K562 (cell line): ENCODE measurements around the gene PTPN20. TPM values are rescaled to one million over a fixed set of nuclear protein-coding genes. Genes with fewer than 3 reads are reported as not detected.
"Not testable (repeated sequence)": the region's sequence is repeated elsewhere in the genome, so short reads cannot be mapped to it uniquely, and the experiment has no call there.

Experiments
- ATAC-seq: fragments of 200-7000 bp; cut with Tn5 transposase; 3 replicates; pipeline ENCODE4 v1.9.1; 2020; ENCODE audit warnings: moderate library complexity
- BruUV-seq: library from RNA; stranded (reverse); fragments of 400-500 nt; replicated peaks from 2 replicates; lab custom pipeline; 2021; lab: Mats Ljungman, UMichigan
- CTCF ChIA-PET: fragments of 300-600 bp; formaldehyde crosslinking; extraction: SDS; loops from one replicate; lab custom pipeline; 2021; ENCODE audit warnings: low intra/inter-chr PET ratio; lab: Yijun Ruan, JAX
- POLR2A ChIA-PET: fragments of 300-600, 350-650 bp; sonication (Branson Sonifier 250); formaldehyde crosslinking; extraction: SDS; loops from one replicate; lab custom pipeline; 2021; ENCODE audit warnings: antibody characterized with exemption, inconsistent platforms; lab: Yijun Ruan, JAX
- DNase-seq, 4 experiments: peaks; one replicate each; pipeline versions ENCODE4 v3.0.0 to v3.0.0-alpha.2; 2011 to 2018; ENCODE audit warnings: low spot score in 3 of 4, mixed read lengths in 3 of 4; ENCODE audit errors: extremely low read depth in 1 of 4
- FAIRE-seq: peaks from 2 replicates; lab custom pipeline; 2011; peaks lifted over from hg19 to GRCh38; lab: Jason Lieb, UNC
- H2AFZ ChIP-seq: 2 replicates; pipeline ENCODE4 v1.6.0; 2011; ENCODE audit warnings: low read depth, low read length, control low read depth, inconsistent platforms
- H3K27ac ChIP-seq: fragments of 200-600 bp; 3 replicates; pipeline ENCODE4 v1.8.0; 2011; ENCODE audit warnings: low read depth, mild to moderate bottlenecking, control low read depth, inconsistent platforms, low read length, moderate library complexity, mixed read lengths; ENCODE audit errors: extremely low read depth
- H3K27me3 ChIP-seq, 2 experiments: fragments of 300-600 bp in 1 of 2; 2 replicates in 1 of 2; 3 replicates in 1 of 2; pipeline versions ENCODE4 v1.6.0 to v1.8.0; 2011; ENCODE audit warnings: inconsistent platforms in 2 of 2, low read length in 2 of 2, mild to moderate bottlenecking in 1 of 2, mixed read lengths in 1 of 2, moderate library complexity in 1 of 2; ENCODE audit not compliant: control insufficient read depth in 2 of 2, insufficient read depth in 2 of 2
- H3K36me3 ChIP-seq: fragments of 300-600 bp; 3 replicates; pipeline ENCODE4 v1.8.0; 2011; ENCODE audit warnings: mild to moderate bottlenecking, low read length, inconsistent platforms; ENCODE audit not compliant: control insufficient read depth, insufficient read depth
- H3K4me1 ChIP-seq, 2 experiments: fragments of 200-600 bp in 1 of 2; replicated peaks in 1 of 2; 2 replicates in 1 of 2; 3 replicates in 1 of 2; pipeline versions ENCODE4 v1.5.1 to v1.8.0; 2011; ENCODE audit warnings: inconsistent platforms in 2 of 2, low read length in 2 of 2, mild to moderate bottlenecking in 1 of 2, mixed read lengths in 1 of 2, moderate library complexity in 1 of 2; ENCODE audit not compliant: control insufficient read depth in 2 of 2, insufficient read depth in 2 of 2
- H3K4me2 ChIP-seq: 2 replicates; pipeline ENCODE4 v1.6.1; 2011; ENCODE audit warnings: low read length, control low read depth, inconsistent platforms, mixed read lengths; ENCODE audit not compliant: insufficient read depth
- H3K4me3 ChIP-seq: fragments of 200-600 bp; sonication (generic), shearing (Covaris generic); 2 replicates; pipeline ENCODE4 v1.5.1; 2016; ENCODE audit warnings: control low read depth, inconsistent platforms
- H3K79me2 ChIP-seq: fragments of 200-600 bp; 3 replicates; pipeline ENCODE4 v1.8.0; 2011; ENCODE audit warnings: low read length, inconsistent platforms; ENCODE audit not compliant: control insufficient read depth, insufficient read depth
- H3K9ac ChIP-seq, 2 experiments: 2 replicates each; pipeline versions ENCODE4 v1.6.0 to v1.6.1; 2011; ENCODE audit warnings: low read depth in 2 of 2, low read length in 2 of 2, control low read depth in 1 of 2, inconsistent platforms in 1 of 2, mild to moderate bottlenecking in 1 of 2, mixed read lengths in 1 of 2; ENCODE audit not compliant: insufficient read depth in 1 of 2
- H3K9me1 ChIP-seq: one replicate; pipeline ENCODE4 v1.6.0; 2011; ENCODE audit warnings: inconsistent platforms, mild to moderate bottlenecking, low read length, moderate library complexity; ENCODE audit not compliant: control insufficient read depth, insufficient read depth
- H3K9me3 ChIP-seq: replicated peaks from 2 replicates; pipeline ENCODE4 v1.5.1; 2011; ENCODE audit warnings: low read depth, low read length, inconsistent platforms; ENCODE audit not compliant: control insufficient read depth, insufficient read depth
- H4K20me1 ChIP-seq: replicated peaks from 2 replicates; pipeline ENCODE4 v1.6.1; 2011; ENCODE audit warnings: low read length, inconsistent platforms, mixed read lengths; ENCODE audit not compliant: control insufficient read depth, insufficient read depth
- WGBS: fragments of 100-300 bp; shearing (Covaris generic); methylation state at CpG from one replicate; pipeline ENCODE4 v1.1.6; 2016; ENCODE audit warnings: low coverage, mixed read lengths; ENCODE audit not compliant: insufficient coverage; ENCODE audit errors: missing lambda C conversion rate; 5-methylcytosine and 5-hydroxymethylcytosine counted together
- in situ Hi-C: fragments of 300-500 bp; cut with MboI; formaldehyde crosslinking; loops from 4 replicates; pipeline ENCODE4 v1.15.0; 2018; ENCODE audit warnings: inconsistent platforms, mixed read lengths
- intact Hi-C: fragments of 100-400 bp; cut with micrococcal nuclease; formaldehyde crosslinking; loops from 2 replicates; pipeline ENCODE4 v1.14.2; 2022
- polyA plus RNA-seq, 8 experiments: library from polyadenylated mRNA; depleted of rRNA in 4 of 8; stranded (reverse) in 5 of 8; unstranded in 3 of 8; fragments of >200 nt; fragmentation: Nextera tagmentation in 2 of 8; fragmentation: Illumina TruSeq in 1 of 8; extraction: Ambion mirVana in 2 of 8; extraction: Trizol in 1 of 8; gene quantifications; 2 replicates each; pipeline versions ENCODE4 v1.2.1 to v1.2.3, GENCODE V29; 2011 to 2014; ENCODE audit warnings: inconsistent platforms in 1 of 8, missing spikeins in 1 of 8
- total RNA-seq, 7 experiments: library from RNA; depleted of rRNA in 6 of 7; stranded (reverse); fragments of >200 nt in 6 of 7; fragmentation: Illumina TruSeq in 2 of 7; extraction: Trizol in 2 of 7; gene quantifications; 2 replicates each; pipeline versions ENCODE4 v1.2.1 to v1.2.3, GENCODE V29; 2011 to 2021; ENCODE audit warnings: low replicate concordance in 1 of 7

Gene PTPN20
- total and polyA plus RNA-seq, 9 of the 15 experiments (the other 6 are each of a cell fraction or from before 2014, with no cell fraction given): 0.03 to 0.18 (median 0.10) TPM; not detected in 6

DNA sequence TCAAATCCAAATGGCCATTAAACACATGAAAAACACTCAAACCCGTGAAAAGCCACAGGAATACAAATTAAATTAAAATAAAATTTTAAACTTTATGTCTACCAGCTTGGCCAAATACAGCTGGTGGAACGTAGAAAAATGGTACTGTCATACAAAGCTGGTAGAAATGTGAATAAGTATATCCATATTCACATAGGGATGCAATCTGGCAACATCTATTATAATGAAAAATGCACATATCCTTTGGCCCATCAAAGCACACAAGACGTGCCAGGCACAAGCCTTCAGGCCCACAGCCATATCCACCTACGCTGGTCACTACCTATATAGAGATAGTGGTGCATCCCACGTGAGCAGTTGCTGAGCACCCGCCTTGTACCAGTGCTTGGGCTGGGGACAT, 35.9 kb upstream of the PTPN20 start:
- in situ Hi-C loops: loop anchor here (10.0 kb wide), 1 partner anchor 1309 kb away; no protein-coding TSS in a partner anchor
- DNase-seq, POLR2A ChIA-PET, CTCF ChIA-PET, H3K4me1 ChIP-seq, BruUV-seq, H3K4me3 ChIP-seq, H3K27ac ChIP-seq, intact Hi-C loops, H3K9me1 ChIP-seq, FAIRE-seq, H2AFZ ChIP-seq, H3K9ac ChIP-seq, H3K36me3 ChIP-seq, ATAC-seq, H4K20me1 ChIP-seq, H3K9me3 ChIP-seq, H3K27me3 ChIP-seq, H3K79me2 ChIP-seq, H3K4me2 ChIP-seq: not testable (repeated sequence)
- WGBS: 23% methylated on average over 2 of the region's 6 CpGs

- H3K9me1 ChIP-seq, H3K4me3 ChIP-seq, H2AFZ ChIP-seq, CTCF ChIA-PET, H3K79me2 ChIP-seq, POLR2A ChIA-PET, BruUV-seq, intact Hi-C loops, H3K4me1 ChIP-seq, H3K36me3 ChIP-seq, H3K27me3 ChIP-seq, H3K9ac ChIP-seq, ATAC-seq, FAIRE-seq, H3K4me2 ChIP-seq, H3K9me3 ChIP-seq, H3K27ac ChIP-seq, H4K20me1 ChIP-seq, DNase-seq: not testable (repeated sequence)
- 26% methylated on average over 4 of the region's 5 CpGs for WGBS
- in situ Hi-C loops: loop anchor here (10.0 kb wide), 1 partner anchor 1308 kb away; no protein-coding TSS in a partner anchor
Measured at GRCh38 chr10:46876773-46877172, 34.5 kb upstream of the PTPN20 start.

DNA sequence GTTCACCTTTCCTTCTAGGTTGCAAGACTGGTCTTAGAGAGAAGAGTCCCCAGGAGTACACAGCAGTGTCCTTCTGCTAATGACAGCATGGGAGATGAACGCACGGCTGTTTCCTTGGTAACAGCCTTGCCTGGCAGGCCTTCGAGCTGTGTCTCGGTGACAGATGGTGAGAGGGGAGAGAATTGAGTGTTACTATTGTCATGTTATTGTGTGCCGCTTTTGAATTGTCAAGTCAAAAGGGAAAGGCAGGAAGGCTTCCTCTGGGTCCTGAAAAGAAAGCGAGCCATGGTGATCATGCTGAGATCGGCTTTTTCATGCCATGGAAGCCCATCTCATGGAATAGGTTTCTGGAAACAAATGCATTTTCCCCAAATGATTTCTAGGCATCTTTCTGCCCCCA, 32.5 kb upstream of the PTPN20 start:
- H3K27me3 ChIP-seq, H3K4me1 ChIP-seq, H4K20me1 ChIP-seq, H3K4me3 ChIP-seq, BruUV-seq, CTCF ChIA-PET, H3K9me1 ChIP-seq, H3K36me3 ChIP-seq, H3K9ac ChIP-seq, H3K9me3 ChIP-seq, H2AFZ ChIP-seq, DNase-seq, H3K4me2 ChIP-seq, POLR2A ChIA-PET, FAIRE-seq, intact Hi-C loops, ATAC-seq, H3K27ac ChIP-seq, H3K79me2 ChIP-seq: not testable (repeated sequence)
- in situ Hi-C loops: loop anchor here (10.0 kb wide), 1 partner anchor 1306 kb away; no protein-coding TSS in a partner anchor
- 50% methylated on average over 6 of the region's 7 CpGs for WGBS
